Measurements from ENCODE around the gene MUSTN1. TPM values are rescaled to one million over a fixed set of nuclear protein-coding genes. Genes with fewer than 3 reads are reported as not detected.
A peak's percentile ranks its signal among the peaks of the same experiment; 100 is the strongest.

MUSTN1 gene
- total RNA-seq, 6 donors from 2014 or later = 1.2 to 62.9 (median 6.5) TPM

GRCh38 chr3:52800079-52800478 lies 34.7 kb downstream of the MUSTN1 start:
- DNase-seq (no peak), ATAC-seq (ENCODE audit: low FRiP score in 2 of 2) (no peak)
- no peak overlapping the region for H3K27ac ChIP-seq
- WGBS, 2 donors = 78 to 85% methylated on average over 7 of the region's 7 CpGs
- no peaks in the 10 kb centered on the region for H3K9me3 ChIP-seq
- no peaks in the 10 kb centered on the region for H3K4me1 ChIP-seq
- TF ChIP-seq POLR2AphosphoS5 (IDR thresholded peaks at IDR 0.05) (no peak), EP300 (IDR thresholded peaks at IDR 0.05) (no peak), CTCF (IDR thresholded peaks at IDR 0.05) (no peak), POLR2A (IDR thresholded peaks at IDR 0.05) (no peak)
- H3K36me3 ChIP-seq = no peaks in the 10 kb centered on the region
- no peak overlapping the region for H3K4me3 ChIP-seq
- H3K27me3 ChIP-seq = no peaks in the 10 kb centered on the region

- Histone ChIP-seq H3K9me3 (no peaks in the 10 kb centered on the region), H3K4me1 (no peaks in the 10 kb centered on the region), H3K27ac (no peak overlapping the region), H3K4me3 (no peak overlapping the region), H3K36me3 (no peaks in the 10 kb centered on the region), H3K27me3 (no peaks in the 10 kb centered on the region)
- DNase-seq (no peak), ATAC-seq (ENCODE audit: low FRiP score in 2 of 2) (peak in 1 of 2 donors; percentile 13)
- TF ChIP-seq POLR2A (IDR thresholded peaks at IDR 0.05) = no peak
- TF ChIP-seq CTCF (IDR thresholded peaks at IDR 0.05) = peak in 1 of 6 experiments; percentile 8
- 68% methylated on average over 7 to 14 of the region's 14 CpGs for WGBS, 2 donors
Observed at GRCh38 chr3:52798978-52799476, 35.8 kb downstream of the MUSTN1 start.

- Histone ChIP-seq H3K27ac (no peak overlapping the region), H3K9me3 (no peaks in the 10 kb centered on the region), H3K4me1 (no peaks in the 10 kb centered on the region), H3K36me3 (no peaks in the 10 kb centered on the region), H3K27me3 (no peaks in the 10 kb centered on the region), H3K4me3 (no peak overlapping the region)
- ATAC-seq (ENCODE audit: low FRiP score in 2 of 2) (no peak), DNase-seq (no peak)
- WGBS, 2 donors = 73 to 82% methylated on average over 7 to 10 of the region's 10 CpGs
- TF ChIP-seq EP300 (IDR thresholded peaks at IDR 0.05) = no peak
- no peak for TF ChIP-seq CTCF (IDR thresholded peaks at IDR 0.05)
- TF ChIP-seq POLR2A (IDR thresholded peaks at IDR 0.05) = no peak
- no peak for TF ChIP-seq POLR2AphosphoS5 (IDR thresholded peaks at IDR 0.05)
Observed at GRCh38 chr3:52798376-52798977, 36.3 kb downstream of the MUSTN1 start.

- H3K36me3 ChIP-seq = no peaks in the 10 kb centered on the region
- H3K9me3 ChIP-seq = no peaks in the 10 kb centered on the region
- H3K4me1 ChIP-seq = no peaks in the 10 kb centered on the region
- no peaks in the 10 kb centered on the region for H3K27me3 ChIP-seq
- no peak for TF ChIP-seq EP300 (IDR thresholded peaks at IDR 0.05)
- TF ChIP-seq POLR2AphosphoS5 (IDR thresholded peaks at IDR 0.05) = no peak
- TF ChIP-seq CTCF (IDR thresholded peaks at IDR 0.05) = no peak
- no peak for TF ChIP-seq POLR2A (IDR thresholded peaks at IDR 0.05)
- H3K27ac ChIP-seq = no peak overlapping the region
- DNase-seq = no peak
- ATAC-seq (ENCODE audit: low FRiP score in 2 of 2) = no peak
- H3K4me3 ChIP-seq = no peak overlapping the region
- 67 to 86% methylated on average over 4 to 9 of the region's 9 CpGs for WGBS, 2 donors
Observed at GRCh38 chr3:52796411-52796810, 38.4 kb downstream of the MUSTN1 start.

- no peak overlapping the region for H3K4me3 ChIP-seq
- H3K36me3 ChIP-seq = no peaks in the 10 kb centered on the region
- TF ChIP-seq EP300 (IDR thresholded peaks at IDR 0.05) (no peak), POLR2A (IDR thresholded peaks at IDR 0.05) (no peak), POLR2AphosphoS5 (IDR thresholded peaks at IDR 0.05) (no peak), CTCF (IDR thresholded peaks at IDR 0.05) (no peak)
- no peaks in the 10 kb centered on the region for H3K27me3 ChIP-seq
- ATAC-seq (ENCODE audit: low FRiP score in 2 of 2) = no peak
- WGBS, 2 donors = 53 to 74% methylated on average over 4 to 9 of the region's 9 CpGs
- no peak overlapping the region for H3K27ac ChIP-seq
- no peaks in the 10 kb centered on the region for H3K9me3 ChIP-seq
- no peak for DNase-seq
- no peaks in the 10 kb centered on the region for H3K4me1 ChIP-seq
Observed at GRCh38 chr3:52795298-52795900, 39.4 kb downstream of the MUSTN1 start.
